SK-N-SH (cell line): ENCODE data around the gene PDS5A. TPM values are rescaled to one million over a fixed set of nuclear protein-coding genes. Genes with fewer than 3 reads are reported as not detected.

Experiments
- CTCF ChIA-PET: fragments of 300-600, 350-600 bp; formaldehyde crosslinking; extraction: SDS; loops from one replicate; lab custom pipeline; 2021; lab: Yijun Ruan, JAX
- POLR2A ChIA-PET: fragments of 350-600 bp; sonication (Branson Sonifier 250); formaldehyde crosslinking; extraction: SDS; loops from one replicate; lab custom pipeline; 2020; ENCODE audit warnings: antibody characterized with exemption, inconsistent platforms; lab: Yijun Ruan, JAX
- DNase-seq: peaks from one replicate; pipeline ENCODE4 v3.0.0; 2012
- H2AFZ ChIP-seq: fragments of 200-600 bp; sonication (generic); 2 replicates; pipeline ENCODE4 v1.8.1; 2016; ENCODE audit warnings: antibody characterized with exemption, mild to moderate bottlenecking, low read depth
- H3F3A ChIP-seq: fragments of 200-600 bp; sonication (generic); replicated peaks from 2 replicates; pipeline ENCODE3; 2016; ENCODE audit warnings: antibody characterized with exemption, mild to moderate bottlenecking; ENCODE audit not compliant: insufficient read depth
- H3K27ac ChIP-seq, 2 experiments: fragments of 200-500 bp in 1 of 2; fragments of 200-600 bp in 1 of 2; sonication (Bioruptor generic) in 1 of 2; sonication (generic), shearing (Covaris generic) in 1 of 2; 2 replicates each; pipeline versions ENCODE4 v1.5.1 to v1.6.1; 2014 to 2016; ENCODE audit warnings: low read depth in 2 of 2, inconsistent platforms in 1 of 2, low read length in 1 of 2, mild to moderate bottlenecking in 1 of 2, mixed read lengths in 1 of 2
- H3K27me3 ChIP-seq: fragments of 200-600 bp; sonication (generic), shearing (Covaris generic); 2 replicates; pipeline ENCODE4 v1.6.1; 2016; ENCODE audit warnings: mixed run types; ENCODE audit not compliant: insufficient read depth
- H3K36me3 ChIP-seq, 2 experiments: fragments of 200-500 bp in 1 of 2; fragments of 200-600 bp in 1 of 2; sonication (Bioruptor generic) in 1 of 2; sonication (generic) in 1 of 2; replicated peaks in 1 of 2; 2 replicates each; pipeline versions ENCODE3 to v1.5.1; 2014 to 2016; ENCODE audit warnings: low read length in 1 of 2, mild to moderate bottlenecking in 1 of 2; ENCODE audit not compliant: insufficient read depth in 2 of 2, control insufficient read depth in 1 of 2
- H3K4me1 ChIP-seq, 2 experiments: fragments of 200-500 bp in 1 of 2; fragments of 200-600 bp in 1 of 2; sonication (Bioruptor generic) in 1 of 2; sonication (generic), shearing (Covaris generic) in 1 of 2; 2 replicates each; pipeline versions ENCODE4 v1.5.1 to v1.6.1; 2014 to 2016; ENCODE audit warnings: low read depth in 1 of 2, low read length in 1 of 2, mixed run types in 1 of 2; ENCODE audit not compliant: insufficient read depth in 2 of 2, control insufficient read depth in 1 of 2
- H3K4me2 ChIP-seq: fragments of 200-600 bp; sonication (generic), shearing (Covaris generic); 2 replicates; pipeline ENCODE4 v1.6.1; 2017; ENCODE audit warnings: mixed run types
- H3K4me3 ChIP-seq, 2 experiments: fragments of 200-500 bp in 1 of 2; fragments of 200-600 bp in 1 of 2; sonication (Bioruptor generic) in 1 of 2; sonication (generic), shearing (Covaris generic) in 1 of 2; 2 replicates each; pipeline versions ENCODE4 v1.5.1 to v1.8.1; 2014 to 2016; ENCODE audit warnings: low read depth in 2 of 2, inconsistent platforms in 1 of 2, low read length in 1 of 2, mild to moderate bottlenecking in 1 of 2, mixed read lengths in 1 of 2, moderate library complexity in 1 of 2
- H3K79me2 ChIP-seq: fragments of 200-600 bp; sonication (generic); 2 replicates; pipeline ENCODE4 v1.8.1; 2017; ENCODE audit warnings: mild to moderate bottlenecking; ENCODE audit not compliant: insufficient read depth
- H3K9ac ChIP-seq: fragments of 200-600 bp; sonication (generic); 2 replicates; pipeline ENCODE4 v1.6.1; 2017; ENCODE audit warnings: mixed run types
- H3K9me2 ChIP-seq: fragments of 200-600 bp; sonication (generic); 2 replicates; pipeline ENCODE4 v1.6.1; 2017; ENCODE audit warnings: mixed run types
- H3K9me3 ChIP-seq: fragments of 200-600 bp; sonication (generic); 2 replicates; pipeline ENCODE4 v1.6.1; 2017; ENCODE audit warnings: mixed run types, mild to moderate bottlenecking, moderate library complexity
- H4K20me1 ChIP-seq: fragments of 200-600 bp; sonication (generic); 2 replicates; pipeline ENCODE4 v1.6.1; 2017; ENCODE audit warnings: mild to moderate bottlenecking, mixed run types; ENCODE audit not compliant: insufficient read depth
- CTCF ChIP-seq: fragments of 200-600 bp; sonication (generic); IDR thresholded peaks from 2 replicates; pipeline ENCODE4 v1.6.1; 2017; ENCODE audit warnings: antibody characterized with exemption, mild to moderate bottlenecking, moderate library complexity
- EP300 ChIP-seq, 2 experiments: IDR thresholded peaks; 2 replicates each; pipeline versions ENCODE4 v1.4.0 to v1.6.1; 2012; ENCODE audit warnings: borderline replicate concordance in 1 of 2, low read depth in 1 of 2, low read length in 1 of 2
- EZH2phosphoT487 ChIP-seq: fragments of 200-600 bp; sonication (generic); IDR thresholded peaks from 2 replicates; pipeline ENCODE4 v1.6.1; 2017; ENCODE audit warnings: low read depth, mixed run types, mild to moderate bottlenecking, antibody characterized with exemption, moderate library complexity, borderline replicate concordance
- FOSL2 ChIP-seq: IDR thresholded peaks from 2 replicates; pipeline ENCODE4 v1.4.0; 2012; ENCODE audit warnings: low read depth, mild to moderate bottlenecking, moderate library complexity, borderline replicate concordance
- GABPA ChIP-seq: IDR thresholded peaks from 2 replicates; pipeline ENCODE4 v1.4.0; 2012; ENCODE audit warnings: low read depth, mild to moderate bottlenecking
- IRF3 ChIP-seq: fragments of 150-350 bp; IDR thresholded peaks from 2 replicates; pipeline ENCODE4 v1.6.1; 2016; ENCODE audit warnings: mild to moderate bottlenecking, low read depth, low read length
- JUND ChIP-seq: IDR thresholded peaks from 2 replicates; pipeline ENCODE4 v1.4.0; 2012
- MEF2A ChIP-seq: IDR thresholded peaks from 2 replicates; pipeline ENCODE4 v1.4.0; 2012; ENCODE audit warnings: low read depth, borderline replicate concordance
- MXI1 ChIP-seq: IDR thresholded peaks from 2 replicates; pipeline ENCODE4 v1.6.1; 2012; ENCODE audit warnings: mild to moderate bottlenecking, low read depth, low read length, improper control_type of control experiment
- NFIC ChIP-seq: IDR thresholded peaks from 2 replicates; pipeline ENCODE4 v1.4.0; 2012; ENCODE audit warnings: borderline replicate concordance
- NRF1 ChIP-seq: IDR thresholded peaks from 2 replicates; pipeline ENCODE4 v1.6.1; 2012; ENCODE audit warnings: low read depth, mild to moderate bottlenecking, low read length
- RXRA ChIP-seq: IDR thresholded peaks from 2 replicates; pipeline ENCODE4 v1.4.0; 2012; ENCODE audit warnings: low read depth, mild to moderate bottlenecking, borderline replicate concordance
- SMC3 ChIP-seq: IDR thresholded peaks from 2 replicates; pipeline ENCODE4 v1.6.1; 2012; ENCODE audit warnings: low read depth, low read length, improper control_type of control experiment
- TCF12 ChIP-seq: IDR thresholded peaks from 2 replicates; pipeline ENCODE4 v1.4.0; 2012
- TEAD4 ChIP-seq: IDR thresholded peaks from 2 replicates; pipeline ENCODE4 v1.4.0; 2012; ENCODE audit warnings: mild to moderate bottlenecking, borderline replicate concordance; ENCODE audit not compliant: insufficient read depth
- USF1 ChIP-seq: IDR thresholded peaks from 2 replicates; pipeline ENCODE4 v1.4.0; 2012; ENCODE audit warnings: low read depth, borderline replicate concordance
- USF2 ChIP-seq: fragments of 150-350 bp; IDR thresholded peaks from 2 replicates; pipeline ENCODE4 v1.6.1; 2017; ENCODE audit warnings: antibody characterized with exemption, low read length, low read depth, borderline replicate concordance
- YY1 ChIP-seq: IDR thresholded peaks from 2 replicates; pipeline ENCODE4 v1.4.0; 2012; ENCODE audit warnings: low read depth, mild to moderate bottlenecking
- WGBS: methylation state at CpG from one replicate; pipeline ENCODE4 v1.1.6; 2017; ENCODE audit warnings: low lambda C conversion rate; 5-methylcytosine and 5-hydroxymethylcytosine counted together
- polyA plus RNA-seq, 3 experiments: library from polyadenylated mRNA; depleted of rRNA; stranded (reverse); fragments of >200 nt; gene quantifications; 2 replicates each; pipeline ENCODE4 v1.2.3, GENCODE V29; 2012

PDS5A gene
- polyA plus RNA-seq, 1 of the 3 experiments (the other 2 are of a cell fraction) = 14.1 TPM

GRCh38 chr4:39860804-39861203 lies 116.9 kb downstream of the PDS5A start (continued):
- TF ChIP-seq EP300 (IDR thresholded peaks at IDR 0.05; ENCODE audit: borderline replicate concordance in 1 of 2, low read depth in 1 of 2, low read length in 1 of 2) (no peak), YY1 (no peak), RXRA (no peak), TEAD4 (no peak), TCF12 (no peak)

GRCh38 chr4:39855909-39856512 lies 121.7 kb downstream of the PDS5A start:
- ChIA-PET POLR2A (no interaction called here), CTCF (no interaction called here)
- peaks cover 24% of the 10 kb centered on the region for H3K9me3 ChIP-seq
- H3K36me3 ChIP-seq = peaks cover 30 to 74% of the 10 kb centered on the region in 2 experiments
- no peak for TF ChIP-seq EZH2phosphoT487
- TF ChIP-seq TCF12 = peak; percentile 40
- TF ChIP-seq NRF1 = no peak
- TF ChIP-seq RXRA = peak; percentile 74; the same call in 1 of the 2 replicates
- peak; percentile 51; the same call in 1 of the 2 replicates for TF ChIP-seq NFIC
- TF ChIP-seq GABPA = no peak
- no peak for TF ChIP-seq MEF2A
- 0 out of 2 replicates have a peak, but pooled peaks have one; percentile 26 for TF ChIP-seq YY1
- no peak for TF ChIP-seq MXI1
- TF ChIP-seq TEAD4 = no peak
- peak; percentile 78 for TF ChIP-seq JUND
- TF ChIP-seq FOSL2 = peak; percentile 61; the same call in 1 of the 2 replicates
- TF ChIP-seq IRF3 = no peak
- no peak overlapping the region for H3K9ac ChIP-seq
- H3K4me2 ChIP-seq = no peak overlapping the region
- H3K27ac ChIP-seq = peak overlapping the region in 1 of 2 experiments; percentile 26; a peak in 1 of 4 replicates
- H3K4me3 ChIP-seq = no peak overlapping the region
- no peaks in the 10 kb centered on the region; a peak in 1 of 4 replicates for H3K4me1 ChIP-seq
- no peak overlapping the region for H2AFZ ChIP-seq
- H3K27me3 ChIP-seq = no peaks in the 10 kb centered on the region
- DNase-seq = no peak
- peaks cover 31% of the 10 kb centered on the region for H3K79me2 ChIP-seq
- WGBS = 67% methylated on average over 1 of the region's 1 CpG
- no peaks in the 10 kb centered on the region for H3K9me2 ChIP-seq
- H4K20me1 ChIP-seq = 0 out of 2 replicates have a peak, but pooled peaks cover 3% of the 10 kb centered on the region
- peaks cover 23% of the 10 kb centered on the region for H3F3A ChIP-seq

- Histone ChIP-seq H3K4me2 (no peak overlapping the region), H3K4me1 (no peaks in the 10 kb centered on the region; a peak in 1 of 4 replicates), H3K36me3 (peaks cover 47 to 59% of the 10 kb centered on the region in 2 experiments), H3F3A (peaks cover 20% of the 10 kb centered on the region), H3K9ac (no peak overlapping the region), H3K27me3 (no peaks in the 10 kb centered on the region), H3K27ac (no peak overlapping the region), H3K9me3 (peaks cover 22% of the 10 kb centered on the region), H3K9me2 (no peaks in the 10 kb centered on the region), H3K4me3 (no peak overlapping the region), H4K20me1 (0 out of 2 replicates have a peak, but pooled peaks cover 3% of the 10 kb centered on the region), H3K79me2 (peaks cover 24% of the 10 kb centered on the region), H2AFZ (no peak overlapping the region)
- POLR2A ChIA-PET = no interaction called here
- CTCF ChIA-PET = interaction anchor here (2.5 kb wide), 1 partner anchor 123 kb away, joined by 7 read pairs; no protein-coding TSS in a partner anchor
- 43% methylated on average over 4 of the region's 4 CpGs for WGBS
- no peak for DNase-seq
- TF ChIP-seq FOSL2 (no peak), JUND (no peak), CTCF (no peak), SMC3 (no peak), USF1 (no peak), TEAD4 (no peak), TCF12 (no peak), NRF1 (no peak), USF2 (no peak)
Measured at GRCh38 chr4:39852636-39853035, 125.1 kb downstream of the PDS5A start.
